H1 (cell line): ENCODE data around the gene CCL3. TPM values are rescaled to one million over a fixed set of nuclear protein-coding genes. Genes with fewer than 3 reads are reported as not detected.

Experiments
- CTCF ChIA-PET: fragments of 300-600 bp; sonication (Branson Sonifier 250); formaldehyde crosslinking; loops from one replicate; lab custom pipeline; 2021; ENCODE audit not compliant: partially characterized antibody; lab: Charles Lee
- POLR2A ChIA-PET: fragments of 300-600 bp; sonication (Branson Sonifier 250); formaldehyde crosslinking; loops from one replicate; lab custom pipeline; 2021; ENCODE audit warnings: inconsistent platforms; ENCODE audit not compliant: partially characterized antibody; lab: Charles Lee
- DNase-seq, 2 experiments: peaks; one replicate each; pipeline versions ENCODE4 v3.0.0 to v3.0.0-alpha.2; 2010 to 2022; ENCODE audit warnings: low spot score in 2 of 2, low read depth in 1 of 2, mixed read lengths in 1 of 2
- FAIRE-seq: peaks from 2 replicates; lab custom pipeline; 2011; peaks lifted over from hg19 to GRCh38; lab: Jason Lieb, UNC
- H2AFZ ChIP-seq: 2 replicates; pipeline ENCODE4 v1.8.1; 2012; ENCODE audit warnings: low read length, inconsistent platforms
- H2AK5ac ChIP-seq: 2 replicates; pipeline ENCODE4 v1.6.1; 2013; ENCODE audit warnings: low read depth, low read length
- H2BK120ac ChIP-seq: replicated peaks from 2 replicates; pipeline ENCODE3; 2013; ENCODE audit warnings: low read depth, low read length, inconsistent platforms
- H2BK12ac ChIP-seq: 2 replicates; pipeline ENCODE4 v1.6.1; 2013; ENCODE audit warnings: low read depth, low read length
- H2BK15ac ChIP-seq: 2 replicates; pipeline ENCODE4 v1.6.1; 2013; ENCODE audit warnings: low read length
- H2BK20ac ChIP-seq: 2 replicates; pipeline ENCODE4 v1.6.1; 2013; ENCODE audit warnings: low read length
- H2BK5ac ChIP-seq: 2 replicates; pipeline ENCODE4 v1.6.1; 2013; ENCODE audit warnings: low read depth, low read length
- H3K14ac ChIP-seq: 2 replicates; pipeline ENCODE4 v1.6.1; 2013; ENCODE audit warnings: inconsistent platforms; ENCODE audit not compliant: insufficient read length
- H3K18ac ChIP-seq: 2 replicates; pipeline ENCODE4 v1.6.1; 2013; ENCODE audit warnings: low read length; ENCODE audit errors: extremely low read depth
- H3K23ac ChIP-seq: 2 replicates; pipeline ENCODE4 v1.6.1; 2013; ENCODE audit warnings: inconsistent platforms; ENCODE audit not compliant: insufficient read length
- H3K23me2 ChIP-seq: 2 replicates; pipeline ENCODE4 v1.6.1; 2013; ENCODE audit warnings: low read depth, low read length
- H3K27ac ChIP-seq: 2 replicates; pipeline ENCODE4 v1.6.1; 2011; ENCODE audit warnings: low read depth, low read length, inconsistent platforms
- H3K27me3 ChIP-seq, 4 experiments: replicated peaks in 1 of 4; 1 replicate in 1 of 4; 2 replicates in 3 of 4; pipeline versions ENCODE4 v1.6.1 to v1.8.1; 2011 to 2013; ENCODE audit warnings: low read length in 3 of 4, mild to moderate bottlenecking in 3 of 4, inconsistent platforms in 2 of 4, mixed read lengths in 2 of 4, moderate library complexity in 1 of 4; ENCODE audit not compliant: control insufficient read depth in 3 of 4, insufficient read depth in 3 of 4; ENCODE audit errors: extremely low read depth in 1 of 4
- H3K36me3 ChIP-seq, 4 experiments: 2 replicates each; pipeline versions ENCODE4 v1.6.1 to v1.8.1; 2011 to 2013; ENCODE audit warnings: mild to moderate bottlenecking in 4 of 4, low read length in 3 of 4, moderate library complexity in 2 of 4, control low read depth in 1 of 4, inconsistent platforms in 1 of 4; ENCODE audit not compliant: insufficient read depth in 4 of 4, control insufficient read depth in 2 of 4
- H3K4ac ChIP-seq: replicated peaks from 2 replicates; pipeline ENCODE3; 2013; ENCODE audit warnings: low read length, low read depth, mixed read lengths, inconsistent platforms; ENCODE audit not compliant: insufficient read length
- H3K4me1 ChIP-seq, 4 experiments: replicated peaks in 1 of 4; 1 replicate in 1 of 4; 2 replicates in 3 of 4; pipeline versions ENCODE4 v1.6.1 to v1.8.1; 2011 to 2013; ENCODE audit warnings: low read length in 3 of 4, inconsistent platforms in 2 of 4, mixed read lengths in 1 of 4; ENCODE audit not compliant: insufficient read depth in 4 of 4, control insufficient read depth in 3 of 4
- H3K4me2 ChIP-seq, 2 experiments: 2 replicates each; pipeline versions ENCODE4 v1.6.1 to v1.8.1; 2011 to 2013; ENCODE audit warnings: low read depth in 2 of 2, low read length in 2 of 2, control low read depth in 1 of 2, inconsistent platforms in 1 of 2, mild to moderate bottlenecking in 1 of 2; ENCODE audit not compliant: insufficient read depth in 1 of 2
- H3K4me3 ChIP-seq, 4 experiments: fragments of 200-600, 300-600 bp in 1 of 4; sonication (generic), shearing (Covaris generic), sonication (Bioruptor Twin) in 1 of 4; 2 replicates each; pipeline versions ENCODE4 v1.5.1 to v1.8.1; 2011 to 2016; ENCODE audit warnings: low read length in 4 of 4, low read depth in 3 of 4, control low read depth in 2 of 4, inconsistent platforms in 2 of 4, mild to moderate bottlenecking in 2 of 4, mixed read lengths in 1 of 4, moderate library complexity in 1 of 4; ENCODE audit not compliant: insufficient read depth in 2 of 4; ENCODE audit errors: extremely low read depth in 1 of 4
- H3K56ac ChIP-seq: replicated peaks from 2 replicates; pipeline ENCODE3; 2013; ENCODE audit warnings: low read depth, mild to moderate bottlenecking, mixed read lengths, low read length, inconsistent platforms; ENCODE audit not compliant: insufficient read length
- H3K79me1 ChIP-seq: 2 replicates; pipeline ENCODE4 v1.6.1; 2013; ENCODE audit warnings: low read depth, low read length, control low read depth
- H3K79me2 ChIP-seq, 2 experiments: 2 replicates each; pipeline versions ENCODE4 v1.6.1 to v1.8.1; 2012 to 2013; ENCODE audit warnings: low read length in 2 of 2, mild to moderate bottlenecking in 2 of 2, inconsistent platforms in 1 of 2; ENCODE audit not compliant: insufficient read depth in 2 of 2, control insufficient read depth in 1 of 2
- H3K9ac ChIP-seq, 4 experiments: replicated peaks in 1 of 4; 1 replicate in 1 of 4; 2 replicates in 3 of 4; pipeline versions ENCODE4 v1.6.1 to v1.8.1; 2011 to 2013; ENCODE audit warnings: low read depth in 3 of 4, low read length in 3 of 4, control low read depth in 2 of 4, mild to moderate bottlenecking in 2 of 4, moderate library complexity in 2 of 4, inconsistent platforms in 1 of 4; ENCODE audit errors: extremely low read depth in 1 of 4
- H3K9me3 ChIP-seq, 2 experiments: 2 replicates each; pipeline versions ENCODE4 v1.6.1 to v1.8.1; 2012 to 2013; ENCODE audit warnings: mild to moderate bottlenecking in 2 of 2, moderate library complexity in 2 of 2, control low read depth in 1 of 2, inconsistent platforms in 1 of 2, low read depth in 1 of 2, low read length in 1 of 2, mixed read lengths in 1 of 2; ENCODE audit not compliant: insufficient read depth in 2 of 2
- H4K20me1 ChIP-seq, 2 experiments: replicated peaks in 1 of 2; 2 replicates each; pipeline versions ENCODE3 to v1.8.1; 2011 to 2013; ENCODE audit warnings: inconsistent platforms in 2 of 2, low read length in 2 of 2, mild to moderate bottlenecking in 1 of 2; ENCODE audit not compliant: insufficient read depth in 2 of 2, control insufficient read depth in 1 of 2
- H4K5ac ChIP-seq: 2 replicates; pipeline ENCODE4 v1.6.1; 2013; ENCODE audit warnings: low read length, low read depth, mixed read lengths, inconsistent platforms; ENCODE audit not compliant: insufficient read length
- H4K8ac ChIP-seq: 2 replicates; pipeline ENCODE4 v1.8.0; 2013; ENCODE audit warnings: mild to moderate bottlenecking, moderate library complexity, low read length, inconsistent platforms; ENCODE audit not compliant: insufficient read depth; ENCODE audit errors: extremely low read depth
- H4K91ac ChIP-seq: replicated peaks from 2 replicates; pipeline ENCODE3; 2013; ENCODE audit warnings: low read length, mixed read lengths, inconsistent platforms; ENCODE audit not compliant: insufficient read length
- BRCA1 ChIP-seq: IDR thresholded peaks from 2 replicates; pipeline ENCODE4 v1.6.1; 2012; ENCODE audit warnings: low read depth, low read length, improper control_type of control experiment
- CHD2 ChIP-seq: IDR thresholded peaks from 2 replicates; pipeline ENCODE4 v1.6.1; 2012; ENCODE audit warnings: low read length, improper control_type of control experiment
- CREB1 ChIP-seq: IDR thresholded peaks from 2 replicates; pipeline ENCODE4 v1.6.1; 2012; ENCODE audit warnings: inconsistent platforms
- EZH2 ChIP-seq: fragments of 200-600 bp; sonication (generic); IDR thresholded peaks from 2 replicates; pipeline ENCODE4 v1.7.1; 2012; ENCODE audit warnings: low read depth, mild to moderate bottlenecking, moderate library complexity, low read length, inconsistent platforms; ENCODE audit not compliant: severe bottlenecking
- KDM1A ChIP-seq: fragments of 200-600, 300-600 bp; sonication (generic); IDR thresholded peaks from 2 replicates; pipeline ENCODE4 v1.7.1; 2016; ENCODE audit warnings: mild to moderate bottlenecking, low read length, borderline replicate concordance
- KDM4A ChIP-seq: IDR thresholded peaks from one replicate; pipeline ENCODE4 v1.7.1; 2012; ENCODE audit warnings: low read depth, mild to moderate bottlenecking, moderate library complexity, low read length, inconsistent platforms; ENCODE audit not compliant: severe bottlenecking
- MAX ChIP-seq: IDR thresholded peaks from 2 replicates; pipeline ENCODE4 v1.6.1; 2012; ENCODE audit warnings: inconsistent platforms
- POLR2A ChIP-seq, 2 experiments: IDR thresholded peaks; 1 replicate in 1 of 2; 2 replicates in 1 of 2; pipeline ENCODE4 v1.6.1; 2011; ENCODE audit warnings: low read depth in 2 of 2, low read length in 2 of 2, mild to moderate bottlenecking in 2 of 2; ENCODE audit errors: control extremely low read depth in 1 of 2
- RFX5 ChIP-seq: IDR thresholded peaks from 2 replicates; pipeline ENCODE4 v1.6.1; 2011; ENCODE audit warnings: low read depth, low read length, improper control_type of control experiment, borderline replicate concordance
- RXRA ChIP-seq: IDR thresholded peaks from 2 replicates; pipeline ENCODE4 v1.6.1; 2011; ENCODE audit warnings: low read depth, mild to moderate bottlenecking, low read length, moderate library complexity; ENCODE audit not compliant: insufficient read depth
- TCF12 ChIP-seq: IDR thresholded peaks from 2 replicates; pipeline ENCODE4 v1.6.1; 2011; ENCODE audit warnings: low read depth, mild to moderate bottlenecking, low read length
- WGBS, 2 experiments: shearing (Covaris generic) in 1 of 2; methylation state at CpG; one replicate each; pipeline versions ENCODE4 v1.1.6 to v1.1.7; 2013 to 2015; ENCODE audit warnings: low lambda C conversion rate in 2 of 2, mixed read lengths in 2 of 2, inconsistent platforms in 1 of 2, low coverage in 1 of 2, missing lambda C conversion rate in 1 of 2; ENCODE audit not compliant: insufficient replicate concordance in 2 of 2, insufficient coverage in 1 of 2, insufficient read length in 1 of 2; ENCODE audit errors: extremely low coverage in 1 of 2, missing lambda C conversion rate in 1 of 2; 5-methylcytosine and 5-hydroxymethylcytosine counted together
- polyA plus RNA-seq, 7 experiments: library from polyadenylated mRNA; depleted of rRNA in 3 of 7; stranded (reverse) in 5 of 7; unstranded in 2 of 7; fragments of >200 nt in 5 of 7; fragments of 200-250 nt in 2 of 7; gene quantifications; 1 replicate in 5 of 7; 2 replicates in 1 of 7; 4 replicates in 1 of 7; pipeline versions ENCODE4 v1.2.1 to v1.2.3, GENCODE V29; 2011 to 2013; ENCODE audit warnings: missing spikeins in 2 of 7, mixed read lengths in 2 of 7
- total RNA-seq: library from RNA; stranded (reverse); fragmentation: NEBNext Ultra II Directional; extraction: Animal tissue kit (Norgen Biotek cat#: 25700); gene quantifications from 2 replicates; pipeline ENCODE4 v1.2.1, GENCODE V29; 2021
- TF ChIP-seq, protein P1 (sequence below): IDR thresholded peaks from 2 replicates; pipeline ENCODE4 v1.6.1; 2012; ENCODE audit warnings: inconsistent platforms
- TF ChIP-seq, protein P2 (sequence below): IDR thresholded peaks from 2 replicates; pipeline ENCODE4 v1.6.1; 2012; ENCODE audit warnings: low read length, inconsistent platforms

CCL3 gene
- total and polyA plus RNA-seq, 2 of the 8 experiments (the other 6 are each of a cell fraction or from before 2014, with no cell fraction given), result not detected

DNA sequence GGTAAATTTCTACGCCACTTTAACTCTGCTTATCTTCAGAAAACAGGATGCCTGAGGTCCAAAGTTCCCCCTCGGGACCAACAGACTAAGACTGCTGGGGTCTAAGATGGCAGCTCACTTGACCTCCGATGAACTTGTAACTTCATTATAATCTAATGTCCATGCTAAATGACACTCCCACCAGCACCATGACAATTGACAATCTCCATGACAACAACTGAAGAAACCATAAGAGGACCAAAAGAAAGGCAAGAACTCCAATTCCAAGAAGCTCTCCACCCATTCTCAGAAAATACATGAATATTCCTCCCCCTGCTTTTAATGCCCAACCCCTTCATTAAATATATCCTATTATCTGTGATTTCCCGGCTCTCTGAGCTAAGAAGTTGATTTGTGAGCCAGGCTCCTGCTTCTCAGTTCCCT, 21.1 kb upstream of the CCL3 start:
- H4K91ac ChIP-seq, result no peak overlapping the region
- no peak overlapping the region for H2BK20ac ChIP-seq
- H3K27ac ChIP-seq, result no peak overlapping the region
- H2BK5ac ChIP-seq, result no peak overlapping the region
- no peaks in the 10 kb centered on the region for H3K79me2 ChIP-seq
- H3K27me3 ChIP-seq, result no peaks in the 10 kb centered on the region
- WGBS, 2 experiments, result 88% methylated on average over 4 of the region's 4 CpGs; no CpG with 5 or more reads in 1 of the 2 experiments
- no peaks in the 10 kb centered on the region for H4K20me1 ChIP-seq
- H3K79me1 ChIP-seq, result no peaks in the 10 kb centered on the region
- no peaks in the 10 kb centered on the region for H3K4me1 ChIP-seq
- H3K9ac ChIP-seq, result no peak overlapping the region
- no peak overlapping the region for H2BK120ac ChIP-seq
- no peak overlapping the region for H2AK5ac ChIP-seq
- H3K56ac ChIP-seq, result no peak overlapping the region
- H4K5ac ChIP-seq, result no peak overlapping the region
- POLR2A ChIA-PET, result no interaction called here
- H2BK12ac ChIP-seq, result no peak overlapping the region
- H3K23me2 ChIP-seq, result no peaks in the 10 kb centered on the region
- no peak overlapping the region for H4K8ac ChIP-seq
- no peak overlapping the region for H2AFZ ChIP-seq
- H3K4me3 ChIP-seq, result no peak overlapping the region
- H2BK15ac ChIP-seq, result no peak overlapping the region
- DNase-seq (no peak), FAIRE-seq (no peak)
- no peak overlapping the region for H3K14ac ChIP-seq
- H3K18ac ChIP-seq, result no peak overlapping the region
- CTCF ChIA-PET, result no interaction called here
- 0 out of 4 replicates have a peak, but pooled peaks cover 0 to 3% of the 10 kb centered on the region in 2 experiments for H3K9me3 ChIP-seq
- H3K36me3 ChIP-seq, result no peaks in the 10 kb centered on the region
- H3K4me2 ChIP-seq, result no peak overlapping the region
- H3K23ac ChIP-seq, result no peak overlapping the region
- no peak overlapping the region for H3K4ac ChIP-seq
- TF ChIP-seq, protein P1, sequence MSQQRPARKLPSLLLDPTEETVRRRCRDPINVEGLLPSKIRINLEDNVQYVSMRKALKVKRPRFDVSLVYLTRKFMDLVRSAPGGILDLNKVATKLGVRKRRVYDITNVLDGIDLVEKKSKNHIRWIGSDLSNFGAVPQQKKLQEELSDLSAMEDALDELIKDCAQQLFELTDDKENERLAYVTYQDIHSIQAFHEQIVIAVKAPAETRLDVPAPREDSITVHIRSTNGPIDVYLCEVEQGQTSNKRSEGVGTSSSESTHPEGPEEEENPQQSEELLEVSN, result no peak
- TF ChIP-seq RFX5 (no peak), BRCA1 (no peak), CREB1 (no peak), POLR2A (IDR thresholded peaks at IDR 0.05; ENCODE audit: control extremely low read depth in 1 of 2, low read depth in 2 of 2, low read length in 2 of 2) (no peak), KDM1A (no peak), EZH2 (no peak), MAX (no peak), KDM4A (no peak), TCF12 (no peak), CHD2 (no peak), RXRA (no peak)
- TF ChIP-seq, protein P2, sequence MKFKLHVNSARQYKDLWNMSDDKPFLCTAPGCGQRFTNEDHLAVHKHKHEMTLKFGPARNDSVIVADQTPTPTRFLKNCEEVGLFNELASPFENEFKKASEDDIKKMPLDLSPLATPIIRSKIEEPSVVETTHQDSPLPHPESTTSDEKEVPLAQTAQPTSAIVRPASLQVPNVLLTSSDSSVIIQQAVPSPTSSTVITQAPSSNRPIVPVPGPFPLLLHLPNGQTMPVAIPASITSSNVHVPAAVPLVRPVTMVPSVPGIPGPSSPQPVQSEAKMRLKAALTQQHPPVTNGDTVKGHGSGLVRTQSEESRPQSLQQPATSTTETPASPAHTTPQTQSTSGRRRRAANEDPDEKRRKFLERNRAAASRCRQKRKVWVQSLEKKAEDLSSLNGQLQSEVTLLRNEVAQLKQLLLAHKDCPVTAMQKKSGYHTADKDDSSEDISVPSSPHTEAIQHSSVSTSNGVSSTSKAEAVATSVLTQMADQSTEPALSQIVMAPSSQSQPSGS, result no peak
